ENCODE results near the gene NDUFAF3. TPM values are rescaled to one million over a fixed set of nuclear protein-coding genes. Genes with fewer than 3 reads are reported as not detected.

NDUFAF3 gene
- total and polyA plus RNA-seq, 2 donors (not counting 1 experiment from before 2014, with no cell fraction given): 61.0 to 67.5 TPM

DNA sequence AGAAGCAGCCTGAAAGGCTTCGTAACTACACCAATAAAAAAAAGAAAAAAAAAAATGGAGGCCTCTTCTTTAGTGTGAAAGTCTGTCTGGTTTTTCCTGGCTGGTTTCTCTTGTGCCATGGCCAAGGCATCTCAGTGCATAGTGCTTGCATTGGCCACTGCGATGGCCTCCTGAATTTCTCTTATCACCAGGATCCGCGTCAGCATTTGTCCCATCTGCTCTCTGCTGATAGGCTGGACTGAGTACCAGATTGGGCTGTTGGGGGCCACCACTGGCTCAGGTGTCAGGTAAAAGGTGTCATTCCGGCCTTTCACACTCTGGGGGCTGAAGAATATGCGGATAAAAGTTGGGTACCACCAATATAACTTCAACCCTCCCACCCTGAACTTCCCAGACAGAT is 8.4 kb downstream of the NDUFAF3 start:
- Histone ChIP-seq H3K4me3 (ENCODE audit: control extremely low read depth in 1 of 5, extremely low read depth in 1 of 5, insufficient read depth in 1 of 5, low read depth in 2 of 5, low read length in 4 of 5) (no peak overlapping the region), H3K27ac (ENCODE audit: low read length in 2 of 2) (peak overlapping the region in 1 of 2 donors; percentile 92), H3K4me1 (ENCODE audit: control insufficient read depth in 2 of 2, insufficient read depth in 2 of 2, low read length in 2 of 2) (peaks cover 14 to 32% of the 10 kb centered on the region in 2 donors), H3K4me2 (replicated peaks; ENCODE audit: low read depth, low read length, poor library complexity, severe bottlenecking) (no peak overlapping the region), H4K20me1 (ENCODE audit: control insufficient read depth, insufficient read depth, low read length, poor library complexity, severe bottlenecking) (no peaks in the 10 kb centered on the region), H3K36me3 (replicated peaks in 1 of 2; ENCODE audit: control extremely low read depth in 1 of 2, control insufficient read depth in 1 of 2, extremely low read depth in 1 of 2, insufficient read depth in 2 of 2, low read length in 1 of 2) (peaks cover 16 to 60% of the 10 kb centered on the region in 2 experiments), H3K9ac (ENCODE audit: low read length) (no peak overlapping the region), H3K79me2 (ENCODE audit: control insufficient read depth, insufficient read depth, low read length) (peaks cover 32% of the 10 kb centered on the region), H3K9me3 (ENCODE audit: control extremely low read depth in 1 of 3, control insufficient read depth in 2 of 3, insufficient read depth in 1 of 3, low read length in 2 of 3) (no peaks in the 10 kb centered on the region), H2AFZ (ENCODE audit: insufficient read depth, low read depth, low read length, poor library complexity, severe bottlenecking) (no peak overlapping the region), H3K27me3 (replicated peaks in 1 of 4; ENCODE audit: control extremely low read depth in 1 of 4, control insufficient read depth in 3 of 4, insufficient read depth in 4 of 4, low read length in 3 of 4) (no peaks in the 10 kb centered on the region)
- ChIA-PET POLR2A (no interaction called here), CTCF (interaction anchor here (2.3 kb wide), 1 partner anchor 9 kb away, joined by 10 read pairs; the partner anchor contains the start of gene NDUFAF3)
- Mint-ChIP-seq H3K27ac (peak overlapping the region; percentile 53), H3K9me3 (ENCODE audit: insufficient read depth) (no peaks in the 10 kb centered on the region), H3K4me3 (no peak overlapping the region), H3K27me3 (no peaks in the 10 kb centered on the region), H3K4me1 (peaks cover 37% of the 10 kb centered on the region)
- DNase-seq (no peak), ATAC-seq (ENCODE audit: low read depth) (no peak)
- WGBS (ENCODE audit: insufficient coverage): 95% methylated on average over 5 of the region's 6 CpGs
- intact Hi-C loops (cut with micrococcal nuclease): no loop called here
- TF ChIP-seq, protein P1, sequence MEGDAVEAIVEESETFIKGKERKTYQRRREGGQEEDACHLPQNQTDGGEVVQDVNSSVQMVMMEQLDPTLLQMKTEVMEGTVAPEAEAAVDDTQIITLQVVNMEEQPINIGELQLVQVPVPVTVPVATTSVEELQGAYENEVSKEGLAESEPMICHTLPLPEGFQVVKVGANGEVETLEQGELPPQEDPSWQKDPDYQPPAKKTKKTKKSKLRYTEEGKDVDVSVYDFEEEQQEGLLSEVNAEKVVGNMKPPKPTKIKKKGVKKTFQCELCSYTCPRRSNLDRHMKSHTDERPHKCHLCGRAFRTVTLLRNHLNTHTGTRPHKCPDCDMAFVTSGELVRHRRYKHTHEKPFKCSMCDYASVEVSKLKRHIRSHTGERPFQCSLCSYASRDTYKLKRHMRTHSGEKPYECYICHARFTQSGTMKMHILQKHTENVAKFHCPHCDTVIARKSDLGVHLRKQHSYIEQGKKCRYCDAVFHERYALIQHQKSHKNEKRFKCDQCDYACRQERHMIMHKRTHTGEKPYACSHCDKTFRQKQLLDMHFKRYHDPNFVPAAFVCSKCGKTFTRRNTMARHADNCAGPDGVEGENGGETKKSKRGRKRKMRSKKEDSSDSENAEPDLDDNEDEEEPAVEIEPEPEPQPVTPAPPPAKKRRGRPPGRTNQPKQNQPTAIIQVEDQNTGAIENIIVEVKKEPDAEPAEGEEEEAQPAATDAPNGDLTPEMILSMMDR (IDR thresholded peaks at IDR 0.05): no peak
- TF ChIP-seq EZH2 (IDR thresholded peaks at IDR 0.05; ENCODE audit: borderline replicate concordance, insufficient read depth, low read depth, low read length, poor library complexity, severe bottlenecking): no peak

- peaks cover 18 to 56% of the 10 kb centered on the region in 2 experiments for H3K36me3 ChIP-seq (replicated peaks in 1 of 2; ENCODE audit: control extremely low read depth in 1 of 2, control insufficient read depth in 1 of 2, extremely low read depth in 1 of 2, insufficient read depth in 2 of 2, low read length in 1 of 2)
- H3K4me1 Mint-ChIP-seq: peaks cover 20% of the 10 kb centered on the region
- WGBS (ENCODE audit: insufficient coverage): 93% methylated on average over 3 of the region's 6 CpGs
Measured at GRCh38 chr3:49032646-49033304, 10.9 kb downstream of the NDUFAF3 start.

More at GRCh38 chr3:49032646-49033304, 10.9 kb downstream of the NDUFAF3 start:
- Histone ChIP-seq H3K9me3 (ENCODE audit: control extremely low read depth in 1 of 3, control insufficient read depth in 2 of 3, insufficient read depth in 1 of 3, low read length in 2 of 3) (no peaks in the 10 kb centered on the region), H3K9ac (ENCODE audit: low read length) (no peak overlapping the region), H3K27me3 (replicated peaks in 1 of 4; ENCODE audit: control extremely low read depth in 1 of 4, control insufficient read depth in 3 of 4, insufficient read depth in 4 of 4, low read length in 3 of 4) (no peaks in the 10 kb centered on the region), H3K27ac (ENCODE audit: low read length in 2 of 2) (no peak overlapping the region), H2AFZ (ENCODE audit: insufficient read depth, low read depth, low read length, poor library complexity, severe bottlenecking) (no peak overlapping the region), H3K79me2 (ENCODE audit: control insufficient read depth, insufficient read depth, low read length) (peaks cover 33% of the 10 kb centered on the region), H3K4me1 (ENCODE audit: control insufficient read depth in 2 of 2, insufficient read depth in 2 of 2, low read length in 2 of 2) (peaks cover 11 to 20% of the 10 kb centered on the region in 2 donors), H4K20me1 (ENCODE audit: control insufficient read depth, insufficient read depth, low read length, poor library complexity, severe bottlenecking) (no peaks in the 10 kb centered on the region), H3K4me3 (ENCODE audit: control extremely low read depth in 1 of 5, extremely low read depth in 1 of 5, insufficient read depth in 1 of 5, low read depth in 2 of 5, low read length in 4 of 5) (no peak overlapping the region), H3K4me2 (replicated peaks; ENCODE audit: low read depth, low read length, poor library complexity, severe bottlenecking) (no peak overlapping the region)
- ATAC-seq (ENCODE audit: low read depth) (no peak), DNase-seq (no peak)
- TF ChIP-seq EZH2 (IDR thresholded peaks at IDR 0.05; ENCODE audit: borderline replicate concordance, insufficient read depth, low read depth, low read length, poor library complexity, severe bottlenecking): no peak
- TF ChIP-seq, protein P1 (IDR thresholded peaks at IDR 0.05): no peak
- Mint-ChIP-seq H3K9me3 (ENCODE audit: insufficient read depth) (no peaks in the 10 kb centered on the region), H3K27ac (no peak overlapping the region), H3K27me3 (no peaks in the 10 kb centered on the region), H3K4me3 (no peak overlapping the region)
- intact Hi-C loops (cut with micrococcal nuclease): no loop called here
- ChIA-PET CTCF (interaction anchor here (0.6 to 2.3 kb wide), 2 partner anchors 11 to 45 kb away, joined by 5 to 10 read pairs; partner anchors contain the start of gene NDUFAF3), POLR2A (no interaction called here)
